ENCODE results near the gene CDC27.

GRCh38 chr17:47193931-47194511 is 4.9 kb upstream of the CDC27 start:
- TF ChIP-seq SIN3A (IDR thresholded peaks at IDR 0.05; ENCODE audit: borderline replicate concordance, insufficient read depth, low read length) (no peak), REST (IDR thresholded peaks at IDR 0.05; ENCODE audit: insufficient read depth in 1 of 2, low read depth in 2 of 2, low read length in 2 of 2) (no peak), TAF1 (IDR thresholded peaks at IDR 0.05; ENCODE audit: borderline replicate concordance, insufficient read depth, low read length) (no peak), POLR2AphosphoS5 (IDR thresholded peaks at IDR 0.05; ENCODE audit: low read depth, low read length) (no peak)
